Measurements from ENCODE around the gene MPP1.
"Not testable (repeated sequence)": the region's sequence is repeated elsewhere in the genome, so short reads cannot be mapped to it uniquely, and the experiment has no call there.

Gene MPP1

DNA sequence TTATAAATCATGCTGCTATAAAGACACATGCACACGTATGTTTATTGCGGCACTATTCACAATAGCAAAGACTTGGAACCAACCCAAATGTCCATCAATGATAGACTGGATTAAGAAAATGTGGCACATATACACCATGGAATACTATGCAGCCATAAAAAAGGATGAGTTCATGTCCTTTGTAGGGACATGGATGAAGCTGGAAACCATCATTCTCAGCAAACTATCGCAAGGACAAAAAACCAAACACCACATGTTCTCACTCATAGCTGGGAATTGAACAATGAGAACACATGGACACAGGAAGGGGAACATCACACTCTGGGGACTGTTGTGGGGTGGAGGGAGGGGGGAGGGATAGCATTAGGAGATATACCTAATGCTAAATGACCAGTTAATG lies 20.3 kb upstream of the MPP1 start:
- H3K9ac ChIP-seq (ENCODE audit: low read length); H3K4me3 ChIP-seq (ENCODE audit: low read length); H3K4ac ChIP-seq (ENCODE audit: low read depth, low read length): not testable (repeated sequence)

DNA sequence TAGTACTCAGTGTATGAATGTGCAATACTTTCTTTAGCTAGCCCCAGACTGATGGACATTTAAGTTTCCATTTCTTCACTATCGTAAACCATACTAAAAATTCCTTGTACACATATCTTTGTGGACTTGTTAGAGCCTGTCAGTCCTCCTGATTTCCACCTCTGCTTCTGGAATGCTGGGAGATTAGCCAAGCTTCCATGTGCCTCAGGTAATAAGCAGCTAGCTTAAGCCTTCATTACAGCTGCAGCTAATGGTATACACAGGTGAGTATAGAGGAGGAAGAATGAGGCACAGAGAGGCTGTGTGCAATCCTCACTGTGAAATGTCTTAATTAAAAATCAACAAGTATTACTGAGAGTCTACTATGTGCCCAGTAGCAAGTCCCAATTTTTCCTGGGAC lies 19.4 kb upstream of the MPP1 start:
- no peaks in the 10 kb centered on the region for H3K36me3 ChIP-seq (ENCODE audit: control insufficient read depth, insufficient read depth, low read length)
- H3K27ac ChIP-seq (ENCODE audit: low read depth, low read length), result no peak overlapping the region
- no peaks in the 10 kb centered on the region for H3K27me3 ChIP-seq (ENCODE audit: insufficient read depth, low read length, poor library complexity)
- H2BK120ac ChIP-seq (ENCODE audit: low read depth, low read length), result no peak overlapping the region
- no peak overlapping the region for H3K23ac ChIP-seq (ENCODE audit: low read length)
- H3K18ac ChIP-seq (ENCODE audit: low read length), result no peak overlapping the region
- no peak overlapping the region for H4K8ac ChIP-seq (ENCODE audit: low read depth, low read length)
- H3K4me3 ChIP-seq (ENCODE audit: low read length), result no peak overlapping the region
- no peak overlapping the region for H3K4me2 ChIP-seq (ENCODE audit: low read length)
- H3K56ac ChIP-seq (ENCODE audit: low read length), result no peak overlapping the region
- H3K4me1 ChIP-seq (ENCODE audit: control insufficient read depth, low read depth, low read length), result no peaks in the 10 kb centered on the region
- H2BK15ac ChIP-seq (replicated peaks; ENCODE audit: low read depth), result no peak overlapping the region
- H3K4ac ChIP-seq (ENCODE audit: low read depth, low read length), result no peak overlapping the region
- no peak overlapping the region for H2BK5ac ChIP-seq (ENCODE audit: low read length)
- no CpG with 5 or more reads among the region's 1 CpG for WGBS (ENCODE audit: extremely low coverage, insufficient coverage, low lambda C conversion rate)
- no peaks in the 10 kb centered on the region for H3K79me1 ChIP-seq (ENCODE audit: low read length)
- DNase-seq, result no peak
- H2AK5ac ChIP-seq (ENCODE audit: low read length), result no peak overlapping the region
- no peak overlapping the region for H4K5ac ChIP-seq (ENCODE audit: low read length)
- no peaks in the 10 kb centered on the region for H3K79me2 ChIP-seq (ENCODE audit: control insufficient read depth, insufficient read depth, low read length)
- H3K9ac ChIP-seq (ENCODE audit: low read length), result no peak overlapping the region

More for the DNA sequence above, 20.3 kb upstream of the MPP1 start:
- not testable (repeated sequence) for H3K27ac ChIP-seq (ENCODE audit: low read depth, low read length); H3K79me2 ChIP-seq (ENCODE audit: control insufficient read depth, insufficient read depth, low read length); DNase-seq; H4K8ac ChIP-seq (ENCODE audit: low read depth, low read length); H2AK5ac ChIP-seq (ENCODE audit: low read length); H3K18ac ChIP-seq (ENCODE audit: low read length); H4K5ac ChIP-seq (ENCODE audit: low read length); H3K23ac ChIP-seq (ENCODE audit: low read length); H3K36me3 ChIP-seq (ENCODE audit: control insufficient read depth, insufficient read depth, low read length); H3K79me1 ChIP-seq (ENCODE audit: low read length); H2BK5ac ChIP-seq (ENCODE audit: low read length); H3K4me1 ChIP-seq (ENCODE audit: control insufficient read depth, low read depth, low read length); H3K4me2 ChIP-seq (ENCODE audit: low read length); H2BK15ac ChIP-seq (replicated peaks; ENCODE audit: low read depth); H3K27me3 ChIP-seq (ENCODE audit: insufficient read depth, low read length, poor library complexity); H3K56ac ChIP-seq (ENCODE audit: low read length); H2BK120ac ChIP-seq (ENCODE audit: low read depth, low read length)
- WGBS (ENCODE audit: extremely low coverage, insufficient coverage, low lambda C conversion rate), result no CpG with 5 or more reads among the region's 3 CpGs

DNA sequence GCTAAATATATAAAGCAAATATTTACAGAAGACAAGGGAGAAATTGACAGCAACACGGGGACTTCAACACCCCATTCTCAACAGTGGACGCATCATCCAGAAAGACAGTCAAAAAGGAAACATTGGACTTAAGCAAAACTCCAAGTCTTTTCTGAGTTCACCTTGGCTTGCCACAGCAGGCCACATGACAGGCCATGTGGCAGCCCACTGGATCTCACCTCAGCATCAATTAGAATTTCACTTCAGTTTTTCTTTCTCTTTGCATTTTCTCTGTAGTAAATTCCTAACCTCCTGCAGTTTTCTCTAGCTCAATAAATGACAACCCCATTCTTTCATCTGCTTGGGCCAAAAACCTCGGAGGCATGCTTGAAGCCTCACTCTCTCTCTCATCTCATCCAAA lies 16.7 kb upstream of the MPP1 start:
- no peaks in the 10 kb centered on the region for H3K79me2 ChIP-seq (ENCODE audit: control insufficient read depth, insufficient read depth, low read length)
- DNase-seq, result peak; percentile 50
- H3K4me3 ChIP-seq (ENCODE audit: low read length), result no peak overlapping the region
- no peaks in the 10 kb centered on the region for H3K4me1 ChIP-seq (ENCODE audit: control insufficient read depth, low read depth, low read length)
- WGBS (ENCODE audit: extremely low coverage, insufficient coverage, low lambda C conversion rate), result no CpG with 5 or more reads among the region's 3 CpGs
- no peaks in the 10 kb centered on the region for H3K36me3 ChIP-seq (ENCODE audit: control insufficient read depth, insufficient read depth, low read length)
- H3K4ac ChIP-seq (ENCODE audit: low read depth, low read length), result no peak overlapping the region
- H3K9ac ChIP-seq (ENCODE audit: low read length), result no peak overlapping the region
- no peak overlapping the region for H2AK5ac ChIP-seq (ENCODE audit: low read length)
- H3K23ac ChIP-seq (ENCODE audit: low read length), result no peak overlapping the region
- no peak overlapping the region for H2BK15ac ChIP-seq (replicated peaks; ENCODE audit: low read depth)
- no peak overlapping the region for H4K8ac ChIP-seq (ENCODE audit: low read depth, low read length)
- H3K18ac ChIP-seq (ENCODE audit: low read length), result no peak overlapping the region
- no peaks in the 10 kb centered on the region for H3K27me3 ChIP-seq (ENCODE audit: insufficient read depth, low read length, poor library complexity)
- no peak overlapping the region for H3K4me2 ChIP-seq (ENCODE audit: low read length)
- peak overlapping the region; percentile 66 for H3K27ac ChIP-seq (ENCODE audit: low read depth, low read length)
- no peak overlapping the region for H4K5ac ChIP-seq (ENCODE audit: low read length)
- H3K56ac ChIP-seq (ENCODE audit: low read length), result no peak overlapping the region
- H2BK5ac ChIP-seq (ENCODE audit: low read length), result peak overlapping the region; percentile 90
- H3K79me1 ChIP-seq (ENCODE audit: low read length), result no peaks in the 10 kb centered on the region
- H2BK120ac ChIP-seq (ENCODE audit: low read depth, low read length), result no peak overlapping the region

DNA sequence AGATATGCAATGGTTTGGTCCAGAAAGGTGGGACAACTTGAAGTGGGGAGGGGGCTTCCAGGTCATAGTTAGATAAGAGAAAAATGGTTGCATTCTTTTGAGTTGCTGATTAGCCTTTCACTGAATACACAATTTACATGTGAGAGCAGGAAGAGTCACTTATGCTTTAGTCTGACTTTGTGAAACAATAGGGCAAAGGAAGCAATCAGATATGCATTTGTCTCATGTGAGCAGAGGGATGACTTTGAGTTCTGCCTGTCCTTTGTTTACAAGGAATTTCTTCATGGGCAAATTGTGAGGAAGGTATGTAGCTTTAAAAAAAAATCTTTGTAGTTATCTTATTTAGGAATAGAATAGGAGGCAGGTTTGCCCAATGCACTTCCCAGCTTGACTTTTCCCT lies 16.2 kb upstream of the MPP1 start:
- Histone ChIP-seq H3K4me3 (ENCODE audit: low read length) (no peak overlapping the region), H3K56ac (ENCODE audit: low read length) (no peak overlapping the region), H4K5ac (ENCODE audit: low read length) (no peak overlapping the region), H3K9ac (ENCODE audit: low read length) (no peak overlapping the region), H3K23ac (ENCODE audit: low read length) (no peak overlapping the region), H3K79me2 (ENCODE audit: control insufficient read depth, insufficient read depth, low read length) (no peaks in the 10 kb centered on the region), H3K4me2 (ENCODE audit: low read length) (no peak overlapping the region), H2BK120ac (ENCODE audit: low read depth, low read length) (no peak overlapping the region), H3K18ac (ENCODE audit: low read length) (no peak overlapping the region), H3K4me1 (ENCODE audit: control insufficient read depth, low read depth, low read length) (no peaks in the 10 kb centered on the region), H2BK15ac (replicated peaks; ENCODE audit: low read depth) (no peak overlapping the region), H3K36me3 (ENCODE audit: control insufficient read depth, insufficient read depth, low read length) (no peaks in the 10 kb centered on the region), H3K27ac (ENCODE audit: low read depth, low read length) (no peak overlapping the region), H2AK5ac (ENCODE audit: low read length) (no peak overlapping the region), H2BK5ac (ENCODE audit: low read length) (no peak overlapping the region), H4K8ac (ENCODE audit: low read depth, low read length) (no peak overlapping the region), H3K79me1 (ENCODE audit: low read length) (no peaks in the 10 kb centered on the region), H3K4ac (ENCODE audit: low read depth, low read length) (no peak overlapping the region), H3K27me3 (ENCODE audit: insufficient read depth, low read length, poor library complexity) (no peaks in the 10 kb centered on the region)
- DNase-seq, result peak; percentile 74

DNA sequence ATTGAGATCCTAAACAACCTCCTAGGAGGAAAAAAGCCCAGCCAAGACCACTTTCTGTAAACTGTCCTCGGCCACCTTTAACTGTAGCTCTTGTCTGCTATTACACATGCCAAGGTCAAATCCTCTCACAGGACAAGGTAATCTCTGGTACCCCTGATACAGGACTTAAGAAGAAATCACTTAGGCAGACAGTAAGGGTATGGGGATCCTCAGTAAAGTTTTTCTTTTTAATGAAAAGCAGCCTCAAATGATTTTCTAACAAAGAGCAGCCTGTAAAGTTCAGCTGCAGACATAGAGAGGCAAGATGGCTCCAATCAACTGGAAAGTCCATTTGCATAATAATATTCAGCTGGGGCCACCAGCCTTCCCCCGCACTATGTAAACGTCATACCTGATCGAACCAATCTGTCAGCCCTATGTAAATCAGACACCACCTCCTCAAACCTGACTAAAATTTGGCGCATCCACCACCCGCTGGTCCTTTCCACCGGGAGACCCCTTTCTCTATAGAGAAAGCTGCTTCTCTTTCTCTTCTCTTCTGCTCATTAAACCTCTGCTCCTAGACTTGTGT lies 14.6 kb upstream of the MPP1 start:
- no peaks in the 10 kb centered on the region for H3K4me1 ChIP-seq (ENCODE audit: control insufficient read depth, low read depth, low read length)
- no peaks in the 10 kb centered on the region for H3K27me3 ChIP-seq (ENCODE audit: insufficient read depth, low read length, poor library complexity)
- H2AK5ac ChIP-seq (ENCODE audit: low read length), result no peak overlapping the region
- no peak overlapping the region for H4K5ac ChIP-seq (ENCODE audit: low read length)
- H2BK5ac ChIP-seq (ENCODE audit: low read length), result no peak overlapping the region
- no peaks in the 10 kb centered on the region for H3K79me1 ChIP-seq (ENCODE audit: low read length)
- no peak overlapping the region for H3K9ac ChIP-seq (ENCODE audit: low read length)
- H3K79me2 ChIP-seq (ENCODE audit: control insufficient read depth, insufficient read depth, low read length), result no peaks in the 10 kb centered on the region
- no peak overlapping the region for H3K23ac ChIP-seq (ENCODE audit: low read length)
- H3K18ac ChIP-seq (ENCODE audit: low read length), result peak overlapping the region; percentile 51
- H3K36me3 ChIP-seq (ENCODE audit: control insufficient read depth, insufficient read depth, low read length), result no peaks in the 10 kb centered on the region
- no peak overlapping the region for H4K8ac ChIP-seq (ENCODE audit: low read depth, low read length)
- no peak overlapping the region for H3K27ac ChIP-seq (ENCODE audit: low read depth, low read length)
- no peak for DNase-seq
- no peak overlapping the region for H3K56ac ChIP-seq (ENCODE audit: low read length)
- no CpG with 5 or more reads among the region's 7 CpGs for WGBS (ENCODE audit: extremely low coverage, insufficient coverage, low lambda C conversion rate)
- H2BK15ac ChIP-seq (replicated peaks; ENCODE audit: low read depth), result peak overlapping the region; percentile 6
- no peak overlapping the region for H3K4me2 ChIP-seq (ENCODE audit: low read length)
- no peak overlapping the region for H3K4me3 ChIP-seq (ENCODE audit: low read length)
- H3K4ac ChIP-seq (ENCODE audit: low read depth, low read length), result peak overlapping the region; percentile 55
- H2BK120ac ChIP-seq (ENCODE audit: low read depth, low read length), result no peak overlapping the region

Data from mesendoderm (in vitro differentiated cells).